ENCODE data around the gene MICAL3. TPM values are rescaled to one million over a fixed set of nuclear protein-coding genes. Genes with fewer than 3 reads are reported as not detected.
"Not testable (repeated sequence)": the region's sequence is repeated elsewhere in the genome, so short reads cannot be mapped to it uniquely, and the experiment has no call there.

Gene MICAL3
- polyA plus RNA-seq, 1 of the 3 experiments (the other 2 are of a cell fraction) = 83.1 TPM

- Histone ChIP-seq H3K27ac (ENCODE audit: low read depth in 2 of 2, low read length in 1 of 2) (peak overlapping the region in 1 of 2 experiments; percentile 84; a peak in 2 of 4 replicates), H3K4me2 (peak overlapping the region; percentile 92; the same call in 1 of the 2 replicates), H3K4me3 (ENCODE audit: low read depth in 2 of 2, low read length in 1 of 2) (peak overlapping the region in 1 of 2 experiments; percentile 69; a peak in 1 of 4 replicates), H3K79me2 (ENCODE audit: insufficient read depth) (peaks cover 41% of the 10 kb centered on the region), H2AFZ (ENCODE audit: low read depth) (peak overlapping the region; percentile 93), H4K20me1 (ENCODE audit: insufficient read depth) (peaks cover 26% of the 10 kb centered on the region)
- not testable (repeated sequence) for DNase-seq; H3K36me3 ChIP-seq (replicated peaks in 1 of 2; ENCODE audit: control insufficient read depth in 1 of 2, insufficient read depth in 2 of 2, low read length in 1 of 2); H3K9me2 ChIP-seq; H3K27me3 ChIP-seq (ENCODE audit: insufficient read depth); H3K4me1 ChIP-seq (ENCODE audit: control insufficient read depth in 1 of 2, insufficient read depth in 2 of 2, low read depth in 1 of 2, low read length in 1 of 2); H3F3A ChIP-seq (replicated peaks; ENCODE audit: insufficient read depth); H3K9me3 ChIP-seq; H3K9ac ChIP-seq
- 0 out of 2 replicates have a peak, but pooled peaks have one; percentile 22 for TF ChIP-seq RCOR1 (IDR thresholded peaks at IDR 0.05; ENCODE audit: low read length)
- POLR2A ChIA-PET = interaction anchor here (0.9 kb wide), 2 partner anchors 58 to 98 kb away, joined by 3 read pairs; no protein-coding TSS in a partner anchor
- CTCF ChIA-PET = interaction anchor here (1.4 to 4.5 kb wide), 4 partner anchors 21 to 173 kb away, joined by 5 to 26 read pairs (median 11); no protein-coding TSS in a partner anchor
- 50% methylated on average over 14 of the region's 15 CpGs for WGBS (ENCODE audit: low lambda C conversion rate)
Measured at GRCh38 chr22:18001894-18002315, 22.5 kb downstream of the MICAL3 start.

- peaks cover 4 to 6% of the 10 kb centered on the region in 2 experiments; a peak in 2 of 4 replicates for H3K4me1 ChIP-seq (ENCODE audit: control insufficient read depth in 1 of 2, insufficient read depth in 2 of 2, low read depth in 1 of 2, low read length in 1 of 2)
- H3F3A ChIP-seq (replicated peaks; ENCODE audit: insufficient read depth) = peaks cover 3% of the 10 kb centered on the region
- under 1% methylated on average over 34 of the region's 96 CpGs for WGBS (ENCODE audit: low lambda C conversion rate)
- TF ChIP-seq TCF12 (IDR thresholded peaks at IDR 0.05) (peak; percentile 27; the same call in 1 of the 2 replicates), MEF2A (IDR thresholded peaks at IDR 0.05; ENCODE audit: borderline replicate concordance, low read depth) (no peak), CTCF (IDR thresholded peaks at IDR 0.05) (peak; percentile 54), YY1 (IDR thresholded peaks at IDR 0.05; ENCODE audit: low read depth) (0 out of 2 replicates have a peak, but pooled peaks have one; percentile 60), FOXM1 (IDR thresholded peaks at IDR 0.05; ENCODE audit: low read depth) (no peak), USF1 (IDR thresholded peaks at IDR 0.05; ENCODE audit: borderline replicate concordance, low read depth) (no peak), EP300 (IDR thresholded peaks at IDR 0.05; ENCODE audit: borderline replicate concordance in 1 of 2, low read depth in 1 of 2, low read length in 1 of 2) (no peak), MXI1 (IDR thresholded peaks at IDR 0.05; ENCODE audit: low read depth, low read length) (peak; percentile 52; the same call in 1 of the 2 replicates), JUND (IDR thresholded peaks at IDR 0.05) (no peak), ZBTB33 (IDR thresholded peaks at IDR 0.05; ENCODE audit: borderline replicate concordance, low read depth) (no peak), REST (IDR thresholded peaks at IDR 0.05; ENCODE audit: low read depth, low read length) (0 out of 2 replicates have a peak, but pooled peaks have one; percentile 15), TAF1 (IDR thresholded peaks at IDR 0.05; ENCODE audit: borderline replicate concordance, low read depth, low read length) (peak; percentile 89), ELF1 (IDR thresholded peaks at IDR 0.05) (no peak), RFX5 (IDR thresholded peaks at IDR 0.05; ENCODE audit: low read length) (0 out of 2 replicates have a peak, but pooled peaks have one; percentile 34), POLR2AphosphoS5 (IDR thresholded peaks at IDR 0.05; ENCODE audit: low read depth, low read length) (peak; percentile 81), NRF1 (IDR thresholded peaks at IDR 0.05; ENCODE audit: low read depth, low read length) (0 out of 2 replicates have a peak, but pooled peaks have one; percentile 2)
Measured at GRCh38 chr22:18001040-18001893, 23.1 kb downstream of the MICAL3 start.

More at GRCh38 chr22:18001040-18001893, 23.1 kb downstream of the MICAL3 start:
- ChIA-PET POLR2A (interaction anchor here (0.9 to 1.0 kb wide), 3 partner anchors 9 to 98 kb away, joined by 3 read pairs; no protein-coding TSS in a partner anchor), CTCF (interaction anchor here (0.8 to 4.5 kb wide), 15 partner anchors 12 to 221 kb away, joined by 3 to 26 read pairs (median 5); partner anchors contain the start of gene MICAL3)
- H4K20me1 ChIP-seq (ENCODE audit: insufficient read depth) = peaks cover 27% of the 10 kb centered on the region
- H3K9ac ChIP-seq = peak overlapping the region; percentile 78
- peak; percentile 95 for DNase-seq
- H3K9me3 ChIP-seq = no peaks in the 10 kb centered on the region
- H3K79me2 ChIP-seq (ENCODE audit: insufficient read depth) = peaks cover 47% of the 10 kb centered on the region
- peak overlapping the region; percentile 69 to 92 for H3K4me3 ChIP-seq (ENCODE audit: low read depth in 2 of 2, low read length in 1 of 2)
- no peak overlapping the region; the same call in 1 of the 2 replicates for H2AFZ ChIP-seq (ENCODE audit: low read depth)
- no peaks in the 10 kb centered on the region for H3K36me3 ChIP-seq (replicated peaks in 1 of 2; ENCODE audit: control insufficient read depth in 1 of 2, insufficient read depth in 2 of 2, low read length in 1 of 2)
- peak overlapping the region; percentile 84 to 97 for H3K27ac ChIP-seq (ENCODE audit: low read depth in 2 of 2, low read length in 1 of 2)
- H3K4me2 ChIP-seq = peak overlapping the region; percentile 92
- no peaks in the 10 kb centered on the region for H3K9me2 ChIP-seq
- H3K27me3 ChIP-seq (ENCODE audit: insufficient read depth) = no peaks in the 10 kb centered on the region
